Testis (tissue), 3 donors: Measurements from ENCODE around the gene ZNF576. TPM values are rescaled to one million over a fixed set of nuclear protein-coding genes. Genes with fewer than 3 reads are reported as not detected.

Experiments
- DNase-seq: peaks from one replicate; pipeline ENCODE4 v3.0.0-alpha.2; 2019
- H3K27ac ChIP-seq, 2 donors: fragments of 200-600 bp; sonication (generic); one replicate each; pipeline ENCODE4 v1.5.1; 2019
- H3K27me3 ChIP-seq: fragments of 200-600 bp; sonication (generic); one replicate; pipeline ENCODE4 v1.5.1; 2019
- H3K36me3 ChIP-seq: fragments of 200-600 bp; sonication (generic); one replicate; pipeline ENCODE4 v1.5.1; 2017; ENCODE audit warnings: low read depth; ENCODE audit errors: missing control alignments
- H3K4me1 ChIP-seq: fragments of 200-600 bp; sonication (generic); one replicate; pipeline ENCODE4 v1.5.1; 2019
- H3K4me3 ChIP-seq, 2 donors: fragments of 200-600 bp; sonication (generic); one replicate each; pipeline ENCODE4 v1.5.1; 2017 to 2019
- H3K9me3 ChIP-seq: fragments of 200-600 bp; sonication (generic); one replicate; pipeline ENCODE4 v1.5.1; 2017
- POLR2A ChIP-seq: fragments of 450-650 bp; IDR thresholded peaks from one replicate; pipeline ENCODE4 v1.6.1; 2017; ENCODE audit warnings: antibody characterized with exemption, mild to moderate bottlenecking, moderate library complexity
- WGBS, 2 donors: methylation state at CpG; one replicate each; pipeline ENCODE4 v1.1.5; 2018; 5-methylcytosine and 5-hydroxymethylcytosine counted together
- intact Hi-C: fragments of 100-400 bp; cut with DNase I; formaldehyde crosslinking; loops from one replicate; pipeline ENCODE4 v1.15.1; 2023; ENCODE audit warnings: low total_unique reads
- polyA plus RNA-seq: library from polyadenylated mRNA; stranded (reverse); fragments of 350-450 nt; fragmentation: Illumina TruSeq; extraction: RNeasy Lipid Tissue Mini Kit (QIAGEN cat#74804); gene quantifications from one replicate; pipeline ENCODE4 v1.2.3, GENCODE V29; 2014; ENCODE audit warnings: low read depth, low replicate concordance; ENCODE audit not compliant: insufficient read depth
- total RNA-seq, 2 donors: library from RNA; depleted of rRNA; stranded (reverse); fragments of >200 nt; gene quantifications; one replicate each; pipeline ENCODE4 v1.2.3, GENCODE V29; 2016
- TF ChIP-seq, protein P1 (sequence below), 3 experiments: fragments of 450-650 bp in 2 of 3; fragments of 200-600 bp in 1 of 3; sonication (generic) in 1 of 3; IDR thresholded peaks; one replicate each; pipeline ENCODE4 v1.5.1; 2016 to 2019; ENCODE audit warnings: antibody characterized with exemption in 3 of 3, mild to moderate bottlenecking in 2 of 3, moderate library complexity in 1 of 3

ZNF576 gene
- total and polyA plus RNA-seq, 3 donors from 2014 or later, result 14.6 to 23.1 (median 17.9) TPM

GRCh38 chr19:43564800-43565199 lies 31.6 kb upstream of the ZNF576 start:
- H3K4me1 ChIP-seq, result no peaks in the 10 kb centered on the region
- no peak for DNase-seq
- intact Hi-C loops, result no loop called here
- no peaks in the 10 kb centered on the region for H3K27me3 ChIP-seq
- TF ChIP-seq, protein P1, sequence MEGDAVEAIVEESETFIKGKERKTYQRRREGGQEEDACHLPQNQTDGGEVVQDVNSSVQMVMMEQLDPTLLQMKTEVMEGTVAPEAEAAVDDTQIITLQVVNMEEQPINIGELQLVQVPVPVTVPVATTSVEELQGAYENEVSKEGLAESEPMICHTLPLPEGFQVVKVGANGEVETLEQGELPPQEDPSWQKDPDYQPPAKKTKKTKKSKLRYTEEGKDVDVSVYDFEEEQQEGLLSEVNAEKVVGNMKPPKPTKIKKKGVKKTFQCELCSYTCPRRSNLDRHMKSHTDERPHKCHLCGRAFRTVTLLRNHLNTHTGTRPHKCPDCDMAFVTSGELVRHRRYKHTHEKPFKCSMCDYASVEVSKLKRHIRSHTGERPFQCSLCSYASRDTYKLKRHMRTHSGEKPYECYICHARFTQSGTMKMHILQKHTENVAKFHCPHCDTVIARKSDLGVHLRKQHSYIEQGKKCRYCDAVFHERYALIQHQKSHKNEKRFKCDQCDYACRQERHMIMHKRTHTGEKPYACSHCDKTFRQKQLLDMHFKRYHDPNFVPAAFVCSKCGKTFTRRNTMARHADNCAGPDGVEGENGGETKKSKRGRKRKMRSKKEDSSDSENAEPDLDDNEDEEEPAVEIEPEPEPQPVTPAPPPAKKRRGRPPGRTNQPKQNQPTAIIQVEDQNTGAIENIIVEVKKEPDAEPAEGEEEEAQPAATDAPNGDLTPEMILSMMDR (IDR thresholded peaks at IDR 0.05), result no peak
- no peak for TF ChIP-seq POLR2A
- no peaks in the 10 kb centered on the region for H3K9me3 ChIP-seq
- H3K4me3 ChIP-seq, result no peak overlapping the region
- no peak overlapping the region for H3K27ac ChIP-seq
- 79 to 87% methylated on average over 9 of the region's 9 CpGs for WGBS, 2 donors
- H3K36me3 ChIP-seq, result no peaks in the 10 kb centered on the region

GRCh38 chr19:43569657-43570056 lies 26.7 kb upstream of the ZNF576 start:
- Histone ChIP-seq H3K36me3 (no peaks in the 10 kb centered on the region), H3K4me1 (no peaks in the 10 kb centered on the region), H3K4me3 (no peak overlapping the region), H3K27ac (no peak overlapping the region), H3K9me3 (no peaks in the 10 kb centered on the region), H3K27me3 (no peaks in the 10 kb centered on the region)
- no peak for TF ChIP-seq POLR2A
- TF ChIP-seq, protein P1 (IDR thresholded peaks at IDR 0.05), result no peak
- no peak for DNase-seq
- WGBS, 2 donors, result 89 to 92% methylated on average over 5 of the region's 5 CpGs
- intact Hi-C loops, result no loop called here

DNA sequence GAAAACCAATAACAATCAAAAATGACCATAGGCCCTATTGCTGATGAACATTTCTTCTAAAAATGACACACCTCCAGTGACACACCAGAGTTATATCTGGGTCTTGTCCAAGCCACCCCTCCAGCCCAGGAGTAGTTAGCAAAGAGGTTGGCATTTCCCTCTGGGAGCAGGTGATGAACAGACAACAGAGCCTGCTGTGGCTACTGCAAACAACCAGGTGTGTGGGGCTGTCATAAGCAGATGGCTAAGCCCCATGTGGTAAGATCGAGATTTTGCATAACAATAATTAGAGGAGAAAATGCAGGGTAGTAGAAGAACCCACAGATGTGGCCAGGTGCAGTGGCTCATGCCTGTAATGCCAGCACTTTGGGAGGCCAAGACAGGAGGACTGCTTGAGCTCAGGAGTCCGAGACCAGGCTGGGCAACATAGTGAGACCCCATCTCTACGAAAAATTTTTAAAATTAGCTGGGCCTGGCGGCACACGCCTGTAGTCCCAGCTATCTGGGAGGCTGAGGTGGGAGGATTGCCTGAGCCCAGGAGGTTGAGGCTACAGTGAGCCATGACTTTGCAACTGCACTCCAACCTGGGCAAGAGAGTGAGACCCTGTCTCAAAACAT lies 26.1 kb upstream of the ZNF576 start:
- Histone ChIP-seq H3K4me1 (no peaks in the 10 kb centered on the region), H3K4me3 (no peak overlapping the region), H3K36me3 (no peaks in the 10 kb centered on the region), H3K27me3 (no peaks in the 10 kb centered on the region), H3K27ac (no peak overlapping the region), H3K9me3 (no peaks in the 10 kb centered on the region)
- WGBS, 2 donors, result 71 to 89% methylated on average over 5 of the region's 5 CpGs
- DNase-seq, result no peak
- TF ChIP-seq POLR2A, result no peak
- TF ChIP-seq, protein P1 (IDR thresholded peaks at IDR 0.05), result no peak
- intact Hi-C loops, result no loop called here

- intact Hi-C loops, result no loop called here
- no peak for DNase-seq
- Histone ChIP-seq H3K4me3 (no peak overlapping the region), H3K27me3 (no peaks in the 10 kb centered on the region), H3K27ac (no peak overlapping the region), H3K36me3 (no peaks in the 10 kb centered on the region), H3K4me1 (no peaks in the 10 kb centered on the region), H3K9me3 (no peaks in the 10 kb centered on the region)
- TF ChIP-seq POLR2A, result no peak
- TF ChIP-seq, protein P1 (IDR thresholded peaks at IDR 0.05), result no peak
- WGBS, 2 donors, result 89 to 96% methylated on average over 3 of the region's 3 CpGs
Measured at GRCh38 chr19:43572171-43572588, 24.2 kb upstream of the ZNF576 start.
